ENCODE data around the gene KCNH2. TPM values are rescaled to one million over a fixed set of nuclear protein-coding genes. Genes with fewer than 3 reads are reported as not detected.

KCNH2 gene
- total and polyA plus RNA-seq, 2 experiments from 2014 or later: 2.6 to 14.7 TPM

- Mint-ChIP-seq H3K9me3 (no peaks in the 10 kb centered on the region), H3K27ac (no peak overlapping the region), H3K4me3 (no peak overlapping the region), H3K27me3 (ENCODE audit: insufficient read depth, low read depth, poor library complexity) (peaks cover 7% of the 10 kb centered on the region), H3K36me3 (ENCODE audit: low read depth) (no peaks in the 10 kb centered on the region; the same call in 2 of the 3 replicates), H3K4me1 (peaks cover 32% of the 10 kb centered on the region)
- Histone ChIP-seq H3K4me2 (no peak overlapping the region), H3F3A (replicated peaks; ENCODE audit: low read depth) (0 out of 2 replicates have a peak, but pooled peaks cover 4% of the 10 kb centered on the region), H3K27me3 (ENCODE audit: insufficient read depth) (peaks cover 8% of the 10 kb centered on the region; the same call in 1 of the 2 replicates), H3K79me2 (replicated peaks; ENCODE audit: insufficient read depth) (no peaks in the 10 kb centered on the region), H3K36me3 (ENCODE audit: insufficient read depth) (no peaks in the 10 kb centered on the region), H2AFZ (peak overlapping the region; percentile 69), H3K9me2 (ENCODE audit: insufficient read depth) (no peaks in the 10 kb centered on the region), H3K27ac (ENCODE audit: low read depth) (no peak overlapping the region), H3K4me1 (ENCODE audit: insufficient read depth) (peaks cover 17% of the 10 kb centered on the region; the same call in 1 of the 2 replicates), H4K20me1 (replicated peaks; ENCODE audit: insufficient read depth) (no peaks in the 10 kb centered on the region), H3K4me3 (no peak overlapping the region)
- no peak for TF ChIP-seq REST (IDR thresholded peaks at IDR 0.05; ENCODE audit: unreplicated experiment)
- TF ChIP-seq EZH2phosphoT487 (IDR thresholded peaks at IDR 0.05; ENCODE audit: unreplicated experiment): no peak
- TF ChIP-seq ZNF331 (CRISPR knock-in tag; IDR thresholded peaks at IDR 0.05; ENCODE audit: low read depth): no peak
- TF ChIP-seq CREB1 (CRISPR knock-in tag; IDR thresholded peaks at IDR 0.05; ENCODE audit: low read depth): no peak
- TF ChIP-seq EZH2 (IDR thresholded peaks at IDR 0.05; ENCODE audit: low read depth, unreplicated experiment): no peak
- TF ChIP-seq ETS1 (IDR thresholded peaks at IDR 0.05): no peak
- no peak for TF ChIP-seq CTCF (conservative IDR thresholded peaks at IDR 0.05; ENCODE audit: low read depth in 2 of 2)
- TF ChIP-seq STAT1 (IDR thresholded peaks at IDR 0.05; ENCODE audit: unreplicated experiment): no peak
- no peak for TF ChIP-seq POLR2AphosphoS5 (IDR thresholded peaks at IDR 0.05; ENCODE audit: low read depth)
- no peak for TF ChIP-seq ZNF462 (CRISPR knock-in tag; IDR thresholded peaks at IDR 0.05)
- TF ChIP-seq NANOG (IDR thresholded peaks at IDR 0.05; ENCODE audit: borderline replicate concordance): no peak
- no peak for TF ChIP-seq ZNF114 (CRISPR knock-in tag; IDR thresholded peaks at IDR 0.05)
- no peak for DNase-seq (ENCODE audit: low spot score)
- ATAC-seq: no peak
Measured at GRCh38 chr7:151007469-151007898, 29.4 kb upstream of the KCNH2 start.

Measured in GM23338 (cell line).